NB4 (cell line): ENCODE results near the gene ATP5ME.

Source experiments
- DNase-seq: peaks from one replicate; pipeline ENCODE4 v3.0.0; 2010; ENCODE audit warnings: low read depth
- H3K4me3 ChIP-seq: one replicate; pipeline ENCODE4 v1.5.1; 2011; ENCODE audit warnings: mild to moderate bottlenecking, low read depth, low read length, moderate library complexity
- MYC ChIP-seq: IDR thresholded peaks from 2 replicates; pipeline ENCODE4 v1.6.1; 2011; ENCODE audit warnings: low read depth, low read length
- POLR2A ChIP-seq: IDR thresholded peaks from 2 replicates; pipeline ENCODE4 v1.6.1; 2011; ENCODE audit warnings: mild to moderate bottlenecking; ENCODE audit not compliant: insufficient read length; ENCODE audit errors: extremely low read depth
- TF ChIP-seq, protein P1 (sequence below): IDR thresholded peaks from 2 replicates; pipeline ENCODE4 v1.6.1; 2011; ENCODE audit warnings: low read depth, low read length
- TF ChIP-seq, protein P2 (sequence below): IDR thresholded peaks from one replicate; pipeline ENCODE4 v1.5.1; 2012; ENCODE audit warnings: low read depth, low read length

ATP5ME gene

DNA sequence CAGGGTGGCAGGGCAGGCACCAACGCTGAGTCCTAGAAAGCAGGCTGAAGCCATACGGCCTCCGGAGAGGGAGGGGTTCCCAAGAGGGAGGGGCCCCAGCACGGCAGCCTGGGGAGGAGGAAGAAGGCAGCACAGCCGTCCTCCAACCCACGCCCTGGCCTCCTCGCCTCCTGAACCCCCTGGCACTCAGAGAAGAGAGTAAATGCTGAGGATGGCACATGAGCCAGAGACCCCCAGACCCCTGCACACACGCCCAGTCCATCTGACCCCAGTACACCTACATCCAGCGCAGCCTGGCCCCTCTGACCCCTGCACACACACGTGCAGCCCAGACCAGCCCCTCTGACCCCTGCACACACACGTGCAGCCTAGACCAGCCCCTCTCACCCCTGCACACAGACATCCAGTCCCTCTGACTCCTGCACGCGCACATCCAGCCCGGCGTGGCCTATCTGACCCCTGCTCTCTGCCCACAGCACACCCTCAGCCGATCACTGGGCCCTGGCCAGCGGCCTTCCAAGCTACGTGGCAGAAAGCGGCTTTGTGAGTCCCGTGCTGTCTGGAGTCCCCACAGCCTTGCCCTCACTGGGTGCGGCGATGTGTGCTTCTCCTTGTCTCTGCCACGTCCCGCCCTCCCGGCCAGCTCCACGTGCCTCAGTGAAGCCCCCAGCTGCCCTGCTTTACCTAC is 18.5 kb downstream of the ATP5ME start:
- TF ChIP-seq, protein P1, sequence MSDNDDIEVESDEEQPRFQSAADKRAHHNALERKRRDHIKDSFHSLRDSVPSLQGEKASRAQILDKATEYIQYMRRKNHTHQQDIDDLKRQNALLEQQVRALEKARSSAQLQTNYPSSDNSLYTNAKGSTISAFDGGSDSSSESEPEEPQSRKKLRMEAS, result no peak
- no peak for TF ChIP-seq POLR2A
- no peak for TF ChIP-seq MYC
- TF ChIP-seq, protein P2, sequence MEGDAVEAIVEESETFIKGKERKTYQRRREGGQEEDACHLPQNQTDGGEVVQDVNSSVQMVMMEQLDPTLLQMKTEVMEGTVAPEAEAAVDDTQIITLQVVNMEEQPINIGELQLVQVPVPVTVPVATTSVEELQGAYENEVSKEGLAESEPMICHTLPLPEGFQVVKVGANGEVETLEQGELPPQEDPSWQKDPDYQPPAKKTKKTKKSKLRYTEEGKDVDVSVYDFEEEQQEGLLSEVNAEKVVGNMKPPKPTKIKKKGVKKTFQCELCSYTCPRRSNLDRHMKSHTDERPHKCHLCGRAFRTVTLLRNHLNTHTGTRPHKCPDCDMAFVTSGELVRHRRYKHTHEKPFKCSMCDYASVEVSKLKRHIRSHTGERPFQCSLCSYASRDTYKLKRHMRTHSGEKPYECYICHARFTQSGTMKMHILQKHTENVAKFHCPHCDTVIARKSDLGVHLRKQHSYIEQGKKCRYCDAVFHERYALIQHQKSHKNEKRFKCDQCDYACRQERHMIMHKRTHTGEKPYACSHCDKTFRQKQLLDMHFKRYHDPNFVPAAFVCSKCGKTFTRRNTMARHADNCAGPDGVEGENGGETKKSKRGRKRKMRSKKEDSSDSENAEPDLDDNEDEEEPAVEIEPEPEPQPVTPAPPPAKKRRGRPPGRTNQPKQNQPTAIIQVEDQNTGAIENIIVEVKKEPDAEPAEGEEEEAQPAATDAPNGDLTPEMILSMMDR, result no peak
- DNase-seq, result no peak
- H3K4me3 ChIP-seq, result no peak overlapping the region

DNA sequence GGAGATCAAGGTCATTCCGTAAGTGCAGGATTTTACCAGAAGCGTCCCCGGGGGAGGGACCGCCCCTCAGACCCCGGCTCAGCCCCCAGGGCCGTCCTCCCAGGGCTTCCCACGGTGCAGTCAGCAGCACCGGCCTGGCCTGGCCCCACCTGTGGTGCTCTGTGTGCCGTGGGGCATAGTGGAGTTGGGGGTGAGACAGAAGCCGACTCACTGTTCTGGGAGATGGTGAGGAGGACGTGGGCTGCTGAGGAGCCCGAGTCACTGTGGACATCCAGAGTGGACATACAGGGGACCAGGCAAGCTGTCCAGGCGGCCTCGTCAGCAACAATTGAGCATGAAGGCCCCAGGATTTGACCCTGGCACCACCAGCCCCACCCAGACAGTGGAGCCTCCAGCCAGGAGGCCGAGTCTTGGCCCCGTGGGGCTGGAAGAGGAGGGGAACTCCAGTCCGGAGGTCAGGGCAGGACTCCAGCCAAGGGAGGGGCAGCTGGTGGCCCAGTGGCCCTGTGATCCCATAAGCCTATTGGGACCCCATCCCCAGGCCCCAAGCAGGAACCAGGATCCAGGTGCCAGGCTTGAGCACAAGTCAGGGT is 19.1 kb downstream of the ATP5ME start:
- H3K4me3 ChIP-seq, result no peak overlapping the region
- TF ChIP-seq, protein P2, result no peak
- TF ChIP-seq POLR2A, result no peak
- TF ChIP-seq, protein P1, result no peak
- TF ChIP-seq MYC, result no peak
- no peak for DNase-seq

DNA sequence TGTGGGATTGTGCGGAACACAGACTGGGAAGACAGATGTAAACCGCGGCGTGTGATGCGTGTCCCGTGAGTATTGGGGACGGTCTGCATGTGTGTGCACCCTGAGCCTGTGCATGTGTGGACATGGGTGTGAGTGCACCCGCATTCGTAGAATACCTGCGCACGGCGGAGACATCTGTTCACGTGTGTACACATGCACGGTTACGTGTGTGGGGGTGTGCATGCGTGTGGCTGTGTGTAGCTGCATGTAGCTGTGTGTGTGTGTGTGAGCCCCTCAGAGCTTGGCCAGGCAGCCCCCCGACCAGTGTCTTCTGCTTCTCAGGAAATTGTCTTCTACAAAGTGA is 19.6 kb downstream of the ATP5ME start:
- TF ChIP-seq POLR2A (no peak), MYC (no peak)
- TF ChIP-seq, protein P2, result no peak
- TF ChIP-seq, protein P1, result no peak
- no peak overlapping the region for H3K4me3 ChIP-seq
- no peak for DNase-seq

DNA sequence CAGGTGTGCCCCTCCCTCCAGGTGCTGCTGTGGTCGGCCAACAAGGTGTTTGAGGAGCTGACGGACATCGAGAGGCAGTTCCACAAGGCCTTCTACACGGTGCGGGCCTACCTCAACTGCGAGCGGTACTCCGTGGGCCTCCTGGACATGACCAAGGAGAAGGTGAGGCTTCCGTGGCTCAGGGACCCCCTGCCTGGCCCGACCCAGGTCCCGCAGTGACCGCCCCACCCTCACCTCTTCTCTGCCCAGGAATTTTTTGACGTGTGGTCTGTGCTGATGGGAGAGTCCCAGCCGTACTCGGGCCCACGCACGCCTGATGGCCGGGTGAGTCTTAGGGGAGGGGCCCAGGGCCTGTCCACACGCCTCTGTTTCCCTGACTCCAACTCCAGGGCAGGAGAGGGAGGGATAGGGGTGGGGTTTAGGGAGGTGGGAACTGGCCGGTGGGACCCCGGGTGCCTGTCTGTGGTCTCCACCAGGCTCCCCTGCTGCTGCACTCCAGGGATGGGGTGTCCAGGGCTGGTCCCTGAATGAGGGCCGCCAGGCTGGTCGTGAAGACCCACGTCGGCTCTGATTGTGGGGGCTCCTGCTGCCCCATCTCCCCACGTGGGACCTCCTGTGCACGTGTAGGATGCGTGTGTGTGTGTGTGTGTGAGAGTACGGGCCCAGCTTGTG is 20.1 kb downstream of the ATP5ME start:
- no peak overlapping the region for H3K4me3 ChIP-seq
- DNase-seq, result no peak
- TF ChIP-seq, protein P1, result no peak
- TF ChIP-seq POLR2A (no peak), MYC (no peak)
- TF ChIP-seq, protein P2, result no peak

DNA sequence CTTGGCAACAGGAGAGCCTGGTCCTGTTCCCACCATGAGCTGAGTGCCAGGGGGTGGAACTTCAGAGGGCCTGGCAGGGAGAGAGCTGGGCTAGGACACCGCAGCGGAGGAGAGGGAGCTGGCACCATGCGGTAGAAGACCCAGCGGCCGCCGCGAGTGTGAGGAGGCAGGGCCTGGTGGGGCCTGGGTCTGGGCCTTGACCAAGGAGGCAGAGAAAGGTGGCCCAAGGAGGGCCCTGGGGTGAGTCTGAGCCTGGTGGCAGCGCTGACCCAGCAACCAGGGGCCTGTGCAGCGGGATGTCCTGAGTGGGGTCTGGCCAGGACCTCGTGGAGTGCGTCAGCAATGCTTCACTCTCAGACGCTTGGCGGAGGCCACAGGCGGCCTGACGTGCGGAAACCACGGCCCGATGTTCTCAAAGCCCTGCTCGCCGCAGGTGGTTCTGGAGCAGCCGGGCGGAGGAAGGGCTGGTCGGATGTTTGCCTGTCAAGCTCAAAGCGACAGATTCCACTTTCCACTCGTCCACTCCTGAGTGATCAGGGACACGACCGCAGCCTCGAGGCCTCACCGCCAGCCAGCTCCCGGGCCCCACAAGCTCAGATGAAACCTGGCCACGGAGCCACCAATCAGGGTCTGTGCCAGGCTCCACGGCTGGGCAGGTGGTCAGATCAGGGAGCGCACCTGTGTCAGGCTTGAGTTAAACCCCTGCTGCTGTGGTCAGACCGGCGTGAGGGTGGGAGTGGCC is 20.8 kb downstream of the ATP5ME start:
- TF ChIP-seq, protein P1, result no peak
- TF ChIP-seq, protein P2, result no peak
- TF ChIP-seq MYC, result no peak
- no peak for TF ChIP-seq POLR2A
- DNase-seq, result no peak
- no peak overlapping the region for H3K4me3 ChIP-seq
